ENCODE measurements around the gene PLCB2.

The PLCB2 gene

GRCh38 chr15:40274350-40275274 is 33.1 kb downstream of the PLCB2 start:
- peak in 48 of 51 donors; percentile 9 to 80 (median 53) for DNase-seq

- DNase-seq, result no peak
Observed at GRCh38 chr15:40273428-40273827, 34.3 kb downstream of the PLCB2 start.

GRCh38 chr15:40272485-40273056 is 35.2 kb downstream of the PLCB2 start:
- DNase-seq, result no peak

GRCh38 chr15:40271685-40272484 is 35.9 kb downstream of the PLCB2 start:
- no peak for DNase-seq

- no peak for DNase-seq
Observed at GRCh38 chr15:40270246-40270995, 37.3 kb downstream of the PLCB2 start.

- no peak for DNase-seq
Observed at GRCh38 chr15:40269604-40270003, 38.1 kb downstream of the PLCB2 start.

GRCh38 chr15:40267670-40268069 is 40.1 kb downstream of the PLCB2 start:
- no peak for DNase-seq

- peak in 3 of 51 donors; percentile 45 to 58 (median 47) for DNase-seq
Observed at GRCh38 chr15:40266828-40267304, 40.9 kb downstream of the PLCB2 start.

GRCh38 chr15:40265875-40266274 is 41.9 kb downstream of the PLCB2 start:
- DNase-seq, result no peak

GRCh38 chr15:40265355-40265754 is 42.4 kb downstream of the PLCB2 start:
- no peak for DNase-seq

GRCh38 chr15:40264321-40265153 is 43.2 kb downstream of the PLCB2 start:
- DNase-seq, result no peak

- DNase-seq, result no peak
Observed at GRCh38 chr15:40263024-40263754, 44.5 kb downstream of the PLCB2 start.

- no peak for DNase-seq
Observed at GRCh38 chr15:40259021-40259420, 48.7 kb downstream of the PLCB2 start.

GRCh38 chr15:40258544-40258943 is 49.2 kb downstream of the PLCB2 start:
- no peak for DNase-seq

GRCh38 chr15:40257656-40258450 is 49.9 kb downstream of the PLCB2 start:
- no peak for DNase-seq

- no peak for DNase-seq
Observed at GRCh38 chr15:40256638-40257235, 51.0 kb downstream of the PLCB2 start.

- DNase-seq, result no peak
Observed at GRCh38 chr15:40255033-40255432, 52.7 kb downstream of the PLCB2 start.

GRCh38 chr15:40254452-40254851 is 53.3 kb downstream of the PLCB2 start:
- no peak for DNase-seq
